Right atrium auricular region (tissue), 2 donors: ENCODE results near the gene MX1. TPM values are rescaled to one million over a fixed set of nuclear protein-coding genes. Genes with fewer than 3 reads are reported as not detected.

Experiments used
- DNase-seq: peaks from one replicate; pipeline ENCODE4 v3.0.0-alpha.2; 2019; ENCODE audit warnings: low spot score
- H3K27ac ChIP-seq, 2 donors: fragments of 200-600 bp; sonication (generic); 1 replicate in 1 of 2; 2 replicates in 1 of 2; pipeline ENCODE4 v1.5.1; 2016 to 2019
- H3K27me3 ChIP-seq, 2 donors: fragments of 200-600 bp; sonication (generic); one replicate each; pipeline versions ENCODE4 v1.5.1 to v1.6.0; 2017 to 2019
- H3K36me3 ChIP-seq: fragments of 200-600 bp; sonication (generic); one replicate; pipeline ENCODE4 v1.5.1; 2016
- H3K4me1 ChIP-seq, 2 donors: fragments of 200-600 bp; sonication (generic); one replicate each; pipeline versions ENCODE4 v1.5.1 to v1.6.0; 2017 to 2019
- H3K4me3 ChIP-seq, 2 donors: fragments of 200-600 bp; sonication (generic); 1 replicate in 1 of 2; 2 replicates in 1 of 2; pipeline ENCODE4 v1.5.1; 2017 to 2019; ENCODE audit warnings: mild to moderate bottlenecking in 1 of 2, moderate library complexity in 1 of 2
- H3K9me3 ChIP-seq, 2 donors: fragments of 200-600 bp; sonication (generic); one replicate each; pipeline ENCODE4 v1.5.1; 2019
- total RNA-seq, 2 donors: library from RNA; depleted of rRNA; stranded (reverse); fragments of >200 nt; gene quantifications; one replicate each; pipeline ENCODE4 v1.1.0, GENCODE V29; 2016
- TF ChIP-seq, protein P1 (sequence below), 2 donors: fragments of 200-600 bp; sonication (generic); IDR thresholded peaks; one replicate each; pipeline ENCODE4 v1.5.1; 2019; ENCODE audit warnings: antibody characterized with exemption in 2 of 2

Gene MX1, protein sequence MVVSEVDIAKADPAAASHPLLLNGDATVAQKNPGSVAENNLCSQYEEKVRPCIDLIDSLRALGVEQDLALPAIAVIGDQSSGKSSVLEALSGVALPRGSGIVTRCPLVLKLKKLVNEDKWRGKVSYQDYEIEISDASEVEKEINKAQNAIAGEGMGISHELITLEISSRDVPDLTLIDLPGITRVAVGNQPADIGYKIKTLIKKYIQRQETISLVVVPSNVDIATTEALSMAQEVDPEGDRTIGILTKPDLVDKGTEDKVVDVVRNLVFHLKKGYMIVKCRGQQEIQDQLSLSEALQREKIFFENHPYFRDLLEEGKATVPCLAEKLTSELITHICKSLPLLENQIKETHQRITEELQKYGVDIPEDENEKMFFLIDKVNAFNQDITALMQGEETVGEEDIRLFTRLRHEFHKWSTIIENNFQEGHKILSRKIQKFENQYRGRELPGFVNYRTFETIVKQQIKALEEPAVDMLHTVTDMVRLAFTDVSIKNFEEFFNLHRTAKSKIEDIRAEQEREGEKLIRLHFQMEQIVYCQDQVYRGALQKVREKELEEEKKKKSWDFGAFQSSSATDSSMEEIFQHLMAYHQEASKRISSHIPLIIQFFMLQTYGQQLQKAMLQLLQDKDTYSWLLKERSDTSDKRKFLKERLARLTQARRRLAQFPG
- 1 to 10 TPM; 6.9 to 8.5 TPM for total RNA-seq

DNA sequence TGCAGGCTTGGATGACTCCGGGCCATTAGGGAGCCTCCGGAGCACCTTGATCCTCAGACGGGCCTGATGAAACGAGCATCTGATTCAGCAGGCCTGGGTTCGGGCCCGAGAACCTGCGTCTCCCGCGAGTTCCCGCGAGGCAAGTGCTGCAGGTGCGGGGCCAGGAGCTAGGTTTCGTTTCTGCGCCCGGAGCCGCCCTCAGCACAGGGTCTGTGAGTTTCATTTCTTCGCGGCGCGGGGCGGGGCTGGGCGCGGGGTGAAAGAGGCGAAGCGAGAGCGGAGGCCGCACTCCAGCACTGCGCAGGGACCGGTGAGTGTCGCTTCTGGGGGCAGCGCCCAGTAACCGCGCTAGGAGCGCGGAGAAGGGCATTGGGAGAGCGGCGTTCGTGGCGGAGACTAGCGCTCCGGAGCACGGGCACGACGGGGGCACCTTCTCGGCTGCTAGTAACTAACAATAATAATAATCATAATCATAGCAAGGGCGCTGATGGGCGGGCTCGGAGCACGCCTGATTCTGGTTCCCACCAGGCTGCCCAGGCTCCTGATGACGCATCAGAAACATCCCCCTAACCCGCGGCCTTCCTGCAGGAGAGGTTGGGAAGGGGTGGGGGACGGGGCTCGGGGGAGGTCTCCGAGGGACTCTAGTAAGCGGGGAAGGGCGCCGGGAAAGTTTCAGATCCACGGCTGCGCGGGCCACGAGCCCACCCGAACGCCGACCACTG, at the start of gene MX1:
Gene MX1, plus strand, starts transcription at position 286 of the 722 bp plus-strand sequence. CDS start 5,832 bp downstream, outside the sequence.
- DNase-seq = peak; percentile 73
- Histone ChIP-seq H3K27ac (peak within 1 kb of the TSS; percentile 69 to 70), H3K4me3 (peak within 1 kb of the TSS; percentile 53 to 71), H3K27me3 (no peaks in the 10 kb centered on the region), H3K9me3 (no peaks in the 10 kb centered on the region), H3K4me1 (peaks cover 0 to 16% of the 10 kb centered on the region in 2 donors), H3K36me3 (no peaks in the 10 kb centered on the region)
- TF ChIP-seq, protein P1, sequence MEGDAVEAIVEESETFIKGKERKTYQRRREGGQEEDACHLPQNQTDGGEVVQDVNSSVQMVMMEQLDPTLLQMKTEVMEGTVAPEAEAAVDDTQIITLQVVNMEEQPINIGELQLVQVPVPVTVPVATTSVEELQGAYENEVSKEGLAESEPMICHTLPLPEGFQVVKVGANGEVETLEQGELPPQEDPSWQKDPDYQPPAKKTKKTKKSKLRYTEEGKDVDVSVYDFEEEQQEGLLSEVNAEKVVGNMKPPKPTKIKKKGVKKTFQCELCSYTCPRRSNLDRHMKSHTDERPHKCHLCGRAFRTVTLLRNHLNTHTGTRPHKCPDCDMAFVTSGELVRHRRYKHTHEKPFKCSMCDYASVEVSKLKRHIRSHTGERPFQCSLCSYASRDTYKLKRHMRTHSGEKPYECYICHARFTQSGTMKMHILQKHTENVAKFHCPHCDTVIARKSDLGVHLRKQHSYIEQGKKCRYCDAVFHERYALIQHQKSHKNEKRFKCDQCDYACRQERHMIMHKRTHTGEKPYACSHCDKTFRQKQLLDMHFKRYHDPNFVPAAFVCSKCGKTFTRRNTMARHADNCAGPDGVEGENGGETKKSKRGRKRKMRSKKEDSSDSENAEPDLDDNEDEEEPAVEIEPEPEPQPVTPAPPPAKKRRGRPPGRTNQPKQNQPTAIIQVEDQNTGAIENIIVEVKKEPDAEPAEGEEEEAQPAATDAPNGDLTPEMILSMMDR (IDR thresholded peaks at IDR 0.05) = no peak

DNA sequence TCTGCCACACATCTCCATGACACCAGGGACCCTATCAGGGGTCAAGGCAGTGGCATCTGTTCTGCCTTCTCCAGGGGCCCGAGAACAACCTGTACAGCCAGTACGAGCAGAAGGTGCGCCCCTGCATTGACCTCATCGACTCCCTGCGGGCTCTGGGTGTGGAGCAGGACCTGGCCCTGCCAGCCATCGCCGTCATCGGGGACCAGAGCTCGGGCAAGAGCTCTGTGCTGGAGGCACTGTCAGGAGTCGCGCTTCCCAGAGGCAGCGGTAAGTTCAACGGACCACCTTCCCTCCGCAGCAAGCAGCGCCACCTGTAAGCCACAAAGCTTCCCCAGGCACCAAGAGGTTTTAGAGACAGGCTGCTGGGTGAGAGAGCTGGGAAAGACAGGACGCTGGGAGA, 48.3 kb upstream of the MX1 start:
- H3K4me1 ChIP-seq = no peaks in the 10 kb centered on the region
- no peak overlapping the region for H3K4me3 ChIP-seq
- TF ChIP-seq, protein P1 (IDR thresholded peaks at IDR 0.05) = no peak
- no peak for DNase-seq
- H3K27me3 ChIP-seq = no peaks in the 10 kb centered on the region
- no peaks in the 10 kb centered on the region for H3K9me3 ChIP-seq
- H3K36me3 ChIP-seq = peaks cover 22% of the 10 kb centered on the region
- H3K27ac ChIP-seq = no peak overlapping the region

DNA sequence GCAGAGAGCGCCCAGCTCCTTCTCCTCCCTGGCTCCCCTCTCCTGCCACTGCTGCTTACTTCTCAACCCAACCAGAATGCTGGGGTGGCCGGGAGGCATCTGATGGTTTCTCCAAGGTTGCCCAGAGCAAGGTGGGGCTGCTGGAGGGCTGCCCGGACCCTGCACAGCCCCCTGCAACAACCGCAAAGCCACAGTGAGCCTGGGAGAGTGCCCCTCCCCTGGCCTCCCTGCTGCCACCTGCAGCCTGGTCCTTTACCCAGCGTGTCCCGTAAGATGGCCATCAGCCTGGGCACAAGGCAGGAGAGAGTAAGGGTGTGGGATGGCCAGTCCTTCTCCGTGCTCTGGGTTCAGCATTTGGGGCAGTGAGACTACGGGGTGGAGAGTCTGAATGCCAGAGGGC, 47.2 kb upstream of the MX1 start:
- TF ChIP-seq, protein P1 (IDR thresholded peaks at IDR 0.05) = no peak
- no peaks in the 10 kb centered on the region for H3K4me1 ChIP-seq
- H3K4me3 ChIP-seq = no peak overlapping the region
- peaks cover 22% of the 10 kb centered on the region for H3K36me3 ChIP-seq
- no peaks in the 10 kb centered on the region for H3K9me3 ChIP-seq
- H3K27ac ChIP-seq = no peak overlapping the region
- no peak for DNase-seq
- H3K27me3 ChIP-seq = no peaks in the 10 kb centered on the region

DNA sequence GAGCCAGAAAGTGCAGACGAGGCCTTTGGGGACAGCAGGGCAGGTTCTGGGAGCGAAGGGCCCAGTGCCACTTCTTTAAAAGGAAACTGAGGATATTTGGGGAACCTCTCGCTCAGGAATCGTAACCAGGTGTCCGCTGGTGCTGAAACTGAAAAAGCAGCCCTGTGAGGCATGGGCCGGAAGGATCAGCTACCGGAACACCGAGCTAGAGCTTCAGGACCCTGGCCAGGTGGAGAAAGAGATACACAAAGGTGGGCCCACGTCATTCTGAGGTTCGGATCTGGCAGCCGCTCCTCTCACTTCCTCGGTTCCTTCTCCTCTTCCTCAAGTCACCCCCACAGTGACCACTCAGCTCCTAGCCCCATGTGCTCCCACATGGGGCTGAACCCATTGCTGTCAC, 46.1 kb upstream of the MX1 start:
- no peak for DNase-seq
- no peak overlapping the region for H3K4me3 ChIP-seq
- H3K27me3 ChIP-seq = no peaks in the 10 kb centered on the region
- TF ChIP-seq, protein P1 (IDR thresholded peaks at IDR 0.05) = no peak
- H3K36me3 ChIP-seq = peaks cover 22% of the 10 kb centered on the region
- no peaks in the 10 kb centered on the region for H3K9me3 ChIP-seq
- H3K4me1 ChIP-seq = no peaks in the 10 kb centered on the region
- H3K27ac ChIP-seq = no peak overlapping the region

- Histone ChIP-seq H3K27ac (no peak overlapping the region), H3K4me1 (no peaks in the 10 kb centered on the region), H3K27me3 (no peaks in the 10 kb centered on the region), H3K36me3 (peaks cover 22% of the 10 kb centered on the region), H3K4me3 (no peak overlapping the region), H3K9me3 (no peaks in the 10 kb centered on the region)
- TF ChIP-seq, protein P1 (IDR thresholded peaks at IDR 0.05) = no peak
- no peak for DNase-seq
Measured at GRCh38 chr21:41381731-41382130, 44.3 kb upstream of the MX1 start.
